HepG2 (cell line): Measurements from ENCODE around the gene ADCY10. TPM values are rescaled to one million over a fixed set of nuclear protein-coding genes. Genes with fewer than 3 reads are reported as not detected.

ENCODE experiments used
- ISL2 ChIP-seq: sonication (generic); formaldehyde crosslinking; IDR thresholded peaks from 2 replicates; pipeline ENCODE4 v1.5.0; 2020; ENCODE audit warnings: missing genetic modification reagents
- KDM2A ChIP-seq: sonication (generic); formaldehyde crosslinking; IDR thresholded peaks from 2 replicates; pipeline ENCODE4 v1.4.0; 2020; ENCODE audit warnings: low read depth, missing genetic modification reagents, borderline replicate concordance
- KLF15 ChIP-seq: sonication (generic); formaldehyde crosslinking; IDR thresholded peaks from 2 replicates; pipeline ENCODE4 v1.8.1; 2023; ENCODE audit warnings: borderline replicate concordance, mild to moderate bottlenecking, inconsistent platforms, missing genetic modification reagents, mixed read lengths
- NFYB ChIP-seq: sonication (generic); formaldehyde crosslinking; IDR thresholded peaks from 2 replicates; pipeline ENCODE4 v1.4.0; 2020; ENCODE audit warnings: missing genetic modification reagents
- POLR2AphosphoS2 ChIP-seq: IDR thresholded peaks from 2 replicates; pipeline ENCODE4 v1.6.1; 2011; ENCODE audit warnings: low read depth, low read length, improper control_type of control experiment
- ZBTB21 ChIP-seq: sonication (generic); formaldehyde crosslinking; IDR thresholded peaks from 2 replicates; pipeline ENCODE4 v1.4.0; 2020; ENCODE audit warnings: missing genetic modification reagents
- ZSCAN21 ChIP-seq: sonication (generic); formaldehyde crosslinking; IDR thresholded peaks from 2 replicates; pipeline ENCODE4 v1.8.0; 2022; ENCODE audit warnings: mild to moderate bottlenecking, missing genetic modification reagents, moderate library complexity, borderline replicate concordance
- polyA plus RNA-seq, 8 experiments: library from polyadenylated mRNA; depleted of rRNA in 3 of 8; stranded (reverse) in 7 of 8; unstranded in 1 of 8; fragments of >200 nt; fragmentation: Illumina TruSeq in 4 of 8; extraction: Trizol in 4 of 8; gene quantifications; 2 replicates each; pipeline versions ENCODE4 v1.2.1 to v1.2.3, GENCODE V29; 2011 to 2016; ENCODE audit warnings: low read depth in 4 of 8, missing spikeins in 1 of 8, mixed read lengths in 1 of 8; ENCODE audit not compliant: insufficient read depth in 1 of 8
- total RNA-seq, 5 experiments: library from RNA; depleted of rRNA; stranded (reverse); fragments of >200 nt; fragmentation: Illumina TruSeq; extraction: Trizol; gene quantifications; 2 replicates each; pipeline ENCODE4 v1.2.3, GENCODE V29; 2016; ENCODE audit warnings: low read depth in 1 of 5
- TF ChIP-seq, protein P1 (sequence below): sonication (generic); formaldehyde crosslinking; IDR thresholded peaks from 2 replicates; pipeline ENCODE4 v1.4.0; 2020; ENCODE audit warnings: missing genetic modification reagents, borderline replicate concordance
- TF ChIP-seq, protein P2 (sequence below): IDR thresholded peaks from 2 replicates; pipeline ENCODE4 v1.6.1; 2012; ENCODE audit warnings: inconsistent platforms
- TF ChIP-seq, protein P3 (sequence below): sonication (generic); formaldehyde crosslinking; conservative IDR thresholded peaks from 2 replicates; pipeline ENCODE4 v1.8.0; 2022; ENCODE audit warnings: mild to moderate bottlenecking, moderate library complexity, missing genetic modification reagents
- TF ChIP-seq, protein P4 (sequence below): sonication (generic); formaldehyde crosslinking; IDR thresholded peaks from 2 replicates; pipeline ENCODE4 v1.4.0; 2020; ENCODE audit warnings: mild to moderate bottlenecking, missing genetic modification reagents
- TF ChIP-seq, protein P5 (sequence below): sonication (generic); formaldehyde crosslinking; IDR thresholded peaks from 2 replicates; pipeline ENCODE4 v1.8.0; 2022; ENCODE audit warnings: mild to moderate bottlenecking, missing genetic modification reagents

The ADCY10 gene
- total and polyA plus RNA-seq, 2 of the 13 experiments (the other 11 are each of a cell fraction or from before 2014, with no cell fraction given), result 0.02 to 0.03 TPM

- TF ChIP-seq, protein P1, sequence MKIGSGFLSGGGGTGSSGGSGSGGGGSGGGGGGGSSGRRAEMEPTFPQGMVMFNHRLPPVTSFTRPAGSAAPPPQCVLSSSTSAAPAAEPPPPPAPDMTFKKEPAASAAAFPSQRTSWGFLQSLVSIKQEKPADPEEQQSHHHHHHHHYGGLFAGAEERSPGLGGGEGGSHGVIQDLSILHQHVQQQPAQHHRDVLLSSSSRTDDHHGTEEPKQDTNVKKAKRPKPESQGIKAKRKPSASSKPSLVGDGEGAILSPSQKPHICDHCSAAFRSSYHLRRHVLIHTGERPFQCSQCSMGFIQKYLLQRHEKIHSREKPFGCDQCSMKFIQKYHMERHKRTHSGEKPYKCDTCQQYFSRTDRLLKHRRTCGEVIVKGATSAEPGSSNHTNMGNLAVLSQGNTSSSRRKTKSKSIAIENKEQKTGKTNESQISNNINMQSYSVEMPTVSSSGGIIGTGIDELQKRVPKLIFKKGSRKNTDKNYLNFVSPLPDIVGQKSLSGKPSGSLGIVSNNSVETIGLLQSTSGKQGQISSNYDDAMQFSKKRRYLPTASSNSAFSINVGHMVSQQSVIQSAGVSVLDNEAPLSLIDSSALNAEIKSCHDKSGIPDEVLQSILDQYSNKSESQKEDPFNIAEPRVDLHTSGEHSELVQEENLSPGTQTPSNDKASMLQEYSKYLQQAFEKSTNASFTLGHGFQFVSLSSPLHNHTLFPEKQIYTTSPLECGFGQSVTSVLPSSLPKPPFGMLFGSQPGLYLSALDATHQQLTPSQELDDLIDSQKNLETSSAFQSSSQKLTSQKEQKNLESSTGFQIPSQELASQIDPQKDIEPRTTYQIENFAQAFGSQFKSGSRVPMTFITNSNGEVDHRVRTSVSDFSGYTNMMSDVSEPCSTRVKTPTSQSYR (CRISPR knock-in tag), result peak; percentile 95
- TF ChIP-seq ZBTB21 (CRISPR knock-in tag) (no peak), NFYB (CRISPR knock-in tag) (0 out of 2 replicates have a peak, but pooled peaks have one; percentile 13), ZSCAN21 (CRISPR knock-in tag) (0 out of 2 replicates have a peak, but pooled peaks have one; percentile 27), KDM2A (CRISPR knock-in tag) (peak; percentile 41; the same call in 1 of the 2 replicates), POLR2AphosphoS2 (0 out of 2 replicates have a peak, but pooled peaks have one; percentile 72), KLF15 (CRISPR knock-in tag) (no peak), ISL2 (CRISPR knock-in tag) (no peak)
- TF ChIP-seq, protein P2, sequence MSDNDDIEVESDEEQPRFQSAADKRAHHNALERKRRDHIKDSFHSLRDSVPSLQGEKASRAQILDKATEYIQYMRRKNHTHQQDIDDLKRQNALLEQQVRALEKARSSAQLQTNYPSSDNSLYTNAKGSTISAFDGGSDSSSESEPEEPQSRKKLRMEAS, result peak; percentile 75
- TF ChIP-seq, protein P3, sequence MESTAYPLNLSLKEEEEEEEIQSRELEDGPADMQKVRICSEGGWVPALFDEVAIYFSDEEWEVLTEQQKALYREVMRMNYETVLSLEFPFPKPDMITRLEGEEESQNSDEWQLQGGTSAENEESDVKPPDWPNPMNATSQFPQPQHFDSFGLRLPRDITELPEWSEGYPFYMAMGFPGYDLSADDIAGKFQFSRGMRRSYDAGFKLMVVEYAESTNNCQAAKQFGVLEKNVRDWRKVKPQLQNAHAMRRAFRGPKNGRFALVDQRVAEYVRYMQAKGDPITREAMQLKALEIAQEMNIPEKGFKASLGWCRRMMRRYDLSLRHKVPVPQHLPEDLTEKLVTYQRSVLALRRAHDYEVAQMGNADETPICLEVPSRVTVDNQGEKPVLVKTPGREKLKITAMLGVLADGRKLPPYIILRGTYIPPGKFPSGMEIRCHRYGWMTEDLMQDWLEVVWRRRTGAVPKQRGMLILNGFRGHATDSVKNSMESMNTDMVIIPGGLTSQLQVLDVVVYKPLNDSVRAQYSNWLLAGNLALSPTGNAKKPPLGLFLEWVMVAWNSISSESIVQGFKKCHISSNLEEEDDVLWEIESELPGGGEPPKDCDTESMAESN (CRISPR knock-in tag), result 0 out of 2 replicates have a peak, but pooled peaks have one; percentile 57
- TF ChIP-seq, protein P4, sequence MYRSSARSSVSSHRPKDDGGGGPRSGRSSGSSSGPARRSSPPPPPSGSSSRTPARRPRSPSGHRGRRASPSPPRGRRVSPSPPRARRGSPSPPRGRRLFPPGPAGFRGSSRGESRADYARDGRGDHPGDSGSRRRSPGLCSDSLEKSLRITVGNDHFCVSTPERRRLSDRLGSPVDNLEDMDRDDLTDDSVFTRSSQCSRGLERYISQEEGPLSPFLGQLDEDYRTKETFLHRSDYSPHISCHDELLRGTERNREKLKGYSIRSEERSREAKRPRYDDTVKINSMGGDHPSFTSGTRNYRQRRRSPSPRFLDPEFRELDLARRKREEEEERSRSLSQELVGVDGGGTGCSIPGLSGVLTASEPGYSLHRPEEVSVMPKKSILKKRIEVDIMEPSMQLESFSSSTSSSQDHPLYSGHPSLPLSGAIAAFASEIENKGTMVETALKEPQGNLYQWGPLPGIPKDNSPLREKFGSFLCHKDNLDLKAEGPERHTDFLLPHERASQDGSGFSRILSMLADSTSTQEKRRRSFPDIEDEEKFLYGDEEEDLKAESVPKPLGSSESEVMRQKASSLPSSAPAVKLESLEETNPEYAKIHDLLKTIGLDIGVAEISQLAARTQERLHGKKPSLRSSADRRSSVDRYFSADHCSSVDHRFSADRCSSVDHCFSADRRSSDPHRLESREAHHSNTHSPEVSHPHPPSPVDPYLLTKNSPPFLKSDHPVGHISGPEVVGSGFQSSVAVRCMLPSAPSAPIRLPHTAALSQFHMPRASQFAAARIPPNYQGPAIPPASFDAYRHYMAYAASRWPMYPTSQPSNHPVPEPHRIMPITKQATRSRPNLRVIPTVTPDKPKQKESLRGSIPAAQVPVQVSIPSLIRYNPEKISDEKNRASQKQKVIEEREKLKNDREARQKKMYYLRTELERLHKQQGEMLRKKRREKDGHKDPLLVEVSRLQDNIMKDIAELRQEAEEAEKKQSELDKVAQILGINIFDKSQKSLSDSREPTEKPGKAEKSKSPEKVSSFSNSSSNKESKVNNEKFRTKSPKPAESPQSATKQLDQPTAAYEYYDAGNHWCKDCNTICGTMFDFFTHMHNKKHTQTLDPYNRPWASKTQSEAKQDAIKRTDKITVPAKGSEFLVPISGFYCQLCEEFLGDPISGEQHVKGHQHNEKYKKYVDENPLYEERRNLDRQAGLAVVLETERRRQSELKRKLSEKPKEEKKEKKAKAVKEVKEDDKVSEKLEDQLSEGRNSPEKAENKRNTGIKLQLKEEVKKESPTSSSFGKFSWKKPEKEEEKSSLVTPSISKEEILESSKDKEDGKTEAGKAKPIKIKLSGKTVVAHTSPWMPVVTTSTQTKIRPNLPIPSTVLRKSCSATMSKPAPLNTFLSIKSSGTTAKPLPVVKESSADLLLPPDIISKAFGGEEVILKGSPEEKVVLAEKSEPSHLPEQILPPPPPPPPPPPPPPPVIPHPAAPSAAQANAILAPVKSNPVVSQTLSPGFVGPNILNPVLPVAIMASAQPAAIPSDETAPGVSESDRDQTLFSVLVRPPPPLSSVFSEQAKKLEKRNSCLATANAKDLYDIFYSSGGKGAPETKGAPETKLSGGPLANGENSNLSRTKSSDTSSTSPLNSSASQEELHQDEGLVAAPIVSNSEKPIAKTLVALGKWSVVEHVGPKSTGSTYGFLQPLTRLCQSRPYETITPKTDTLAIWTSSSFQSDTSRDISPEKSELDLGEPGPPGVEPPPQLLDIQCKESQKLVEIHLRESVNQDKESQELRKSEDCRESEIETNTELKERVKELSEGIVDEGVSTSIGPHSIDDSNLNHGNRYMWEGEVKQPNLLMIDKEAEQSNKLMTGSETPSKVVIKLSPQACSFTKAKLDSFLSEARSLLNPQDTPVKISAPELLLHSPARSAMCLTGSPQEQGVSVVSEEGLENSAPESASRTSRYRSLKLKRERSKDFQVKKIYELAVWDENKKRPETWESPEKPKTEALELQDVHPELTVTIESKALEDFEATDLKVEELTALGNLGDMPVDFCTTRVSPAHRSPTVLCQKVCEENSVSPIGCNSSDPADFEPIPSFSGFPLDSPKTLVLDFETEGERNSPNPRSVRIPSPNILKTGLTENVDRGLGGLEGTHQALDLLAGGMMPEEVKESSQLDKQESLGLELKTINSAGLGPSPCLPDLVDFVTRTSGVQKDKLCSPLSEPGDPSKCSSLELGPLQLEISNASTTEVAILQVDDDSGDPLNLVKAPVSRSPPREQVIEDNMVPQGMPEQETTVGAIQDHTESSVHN (CRISPR knock-in tag), result 0 out of 2 replicates have a peak, but pooled peaks have one; percentile 64
- TF ChIP-seq, protein P5, sequence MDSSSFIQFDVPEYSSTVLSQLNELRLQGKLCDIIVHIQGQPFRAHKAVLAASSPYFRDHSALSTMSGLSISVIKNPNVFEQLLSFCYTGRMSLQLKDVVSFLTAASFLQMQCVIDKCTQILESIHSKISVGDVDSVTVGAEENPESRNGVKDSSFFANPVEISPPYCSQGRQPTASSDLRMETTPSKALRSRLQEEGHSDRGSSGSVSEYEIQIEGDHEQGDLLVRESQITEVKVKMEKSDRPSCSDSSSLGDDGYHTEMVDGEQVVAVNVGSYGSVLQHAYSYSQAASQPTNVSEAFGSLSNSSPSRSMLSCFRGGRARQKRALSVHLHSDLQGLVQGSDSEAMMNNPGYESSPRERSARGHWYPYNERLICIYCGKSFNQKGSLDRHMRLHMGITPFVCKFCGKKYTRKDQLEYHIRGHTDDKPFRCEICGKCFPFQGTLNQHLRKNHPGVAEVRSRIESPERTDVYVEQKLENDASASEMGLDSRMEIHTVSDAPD (CRISPR knock-in tag), result no peak
Measured at GRCh38 chr1:167913895-167914496, at the start of gene ADCY10 (continued).
